MV-4-11 (cell line): ENCODE results near the gene RHOF.

Experiments used
- DNase-seq: peaks from one replicate; lab custom pipeline; 2025; lab: John Stamatoyannopoulos, UW

Gene RHOF, protein sequence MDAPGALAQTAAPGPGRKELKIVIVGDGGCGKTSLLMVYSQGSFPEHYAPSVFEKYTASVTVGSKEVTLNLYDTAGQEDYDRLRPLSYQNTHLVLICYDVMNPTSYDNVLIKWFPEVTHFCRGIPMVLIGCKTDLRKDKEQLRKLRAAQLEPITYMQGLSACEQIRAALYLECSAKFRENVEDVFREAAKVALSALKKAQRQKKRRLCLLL

DNA sequence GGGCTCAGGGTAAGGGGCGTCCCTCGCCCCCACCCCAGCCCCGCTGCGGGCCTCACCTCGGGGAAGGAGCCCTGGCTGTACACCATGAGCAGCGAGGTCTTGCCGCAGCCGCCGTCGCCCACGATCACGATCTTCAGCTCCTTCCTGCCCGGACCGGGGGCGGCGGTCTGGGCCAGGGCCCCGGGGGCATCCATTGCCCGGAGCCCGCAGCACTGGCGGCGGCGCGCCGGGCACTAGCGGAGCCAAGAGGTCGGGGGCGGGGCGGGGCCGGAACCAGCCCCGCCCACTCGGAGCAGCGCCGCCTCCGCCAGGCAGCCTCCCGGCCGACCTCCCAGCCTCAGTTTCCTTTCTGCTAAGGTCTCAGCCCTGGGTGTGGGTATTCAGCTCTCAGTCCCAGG lies at the start of gene RHOF:
Gene RHOF, minus strand, starts transcription at position 249 of the 398 bp plus-strand sequence. Its CDS starts 55 bp downstream, at position 194.
- DNase-seq = peak; percentile 56

DNA sequence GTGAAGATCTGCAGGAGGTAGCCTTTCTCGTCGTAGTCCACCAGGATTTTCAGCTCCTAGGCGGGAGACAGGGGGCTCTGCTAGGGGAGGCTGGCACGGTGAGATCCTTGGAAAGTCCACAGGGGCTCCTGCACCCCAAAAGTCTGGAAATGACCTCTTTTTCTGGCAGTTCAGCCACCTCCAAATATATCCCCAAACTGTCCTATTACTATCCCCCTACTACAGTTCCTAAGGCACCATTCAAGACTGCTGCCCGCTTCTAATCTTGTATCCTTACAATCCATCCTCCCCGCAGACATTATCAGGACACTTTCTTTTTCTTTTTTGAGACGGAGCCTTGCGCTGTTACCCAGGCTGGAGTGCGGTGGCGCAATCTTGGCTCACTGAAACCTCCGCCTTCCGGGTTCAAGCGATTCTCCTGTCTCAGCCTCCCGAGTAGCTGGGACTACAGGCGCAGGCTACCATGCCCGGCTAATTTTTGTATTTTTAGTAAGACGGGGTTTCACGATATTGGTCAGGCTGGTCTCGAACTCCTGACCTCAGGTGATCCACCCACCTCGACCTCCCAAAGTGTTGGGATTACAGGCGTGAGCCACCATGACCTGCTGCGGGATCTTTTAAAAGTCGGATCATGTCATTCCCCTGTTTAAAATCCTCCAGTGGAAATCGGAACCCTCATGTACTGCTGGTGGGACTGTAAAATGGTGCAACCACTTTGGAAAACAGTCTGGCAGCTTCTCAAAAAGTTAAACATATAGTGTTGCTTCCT lies 46.7 kb upstream of the RHOF start:
- DNase-seq = peak; percentile 63

DNA sequence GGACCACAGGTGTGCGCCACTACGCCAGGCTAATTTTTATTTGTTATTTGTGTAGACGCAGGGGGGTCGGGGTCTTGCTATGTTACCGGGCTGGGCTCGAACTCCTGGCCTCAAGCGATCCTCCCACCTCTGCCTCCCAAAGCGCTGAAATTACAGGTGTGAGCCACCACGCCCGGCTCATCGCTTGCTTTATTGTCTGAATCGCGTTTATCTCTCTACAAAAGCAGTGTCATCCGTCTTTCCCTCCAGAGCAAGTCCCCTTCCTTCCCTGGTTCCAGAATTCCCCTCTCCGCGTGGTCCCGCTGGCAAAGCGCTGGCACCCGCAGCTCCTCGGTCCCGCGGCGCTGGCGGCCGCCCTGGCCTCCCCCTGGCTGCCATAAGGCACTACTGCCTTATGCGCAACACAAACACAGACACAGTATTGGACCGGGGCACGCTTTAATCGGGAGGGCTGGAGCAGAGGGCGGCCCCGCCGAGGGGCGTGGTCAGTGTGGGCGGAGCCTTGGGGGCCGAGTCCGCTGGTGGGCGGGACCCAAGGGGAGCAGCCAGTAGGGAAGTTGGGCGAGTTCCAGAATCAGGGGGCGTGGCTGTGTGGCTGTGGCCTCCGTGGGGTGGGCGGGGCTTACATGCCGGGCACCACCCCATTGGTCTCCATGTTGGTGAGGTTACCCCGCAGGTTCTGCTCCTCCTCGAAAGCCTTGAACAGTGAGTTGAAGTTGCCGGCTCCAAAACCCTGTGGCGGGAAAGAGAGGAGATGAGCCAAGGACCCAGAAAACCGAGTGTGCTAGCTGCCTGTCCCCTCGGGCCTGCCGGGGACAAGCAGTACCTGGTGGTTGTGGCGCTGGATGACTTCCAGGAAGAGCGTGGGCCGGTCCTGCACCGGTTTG lies 45.9 kb upstream of the RHOF start:
- DNase-seq = peak; percentile 98

DNA sequence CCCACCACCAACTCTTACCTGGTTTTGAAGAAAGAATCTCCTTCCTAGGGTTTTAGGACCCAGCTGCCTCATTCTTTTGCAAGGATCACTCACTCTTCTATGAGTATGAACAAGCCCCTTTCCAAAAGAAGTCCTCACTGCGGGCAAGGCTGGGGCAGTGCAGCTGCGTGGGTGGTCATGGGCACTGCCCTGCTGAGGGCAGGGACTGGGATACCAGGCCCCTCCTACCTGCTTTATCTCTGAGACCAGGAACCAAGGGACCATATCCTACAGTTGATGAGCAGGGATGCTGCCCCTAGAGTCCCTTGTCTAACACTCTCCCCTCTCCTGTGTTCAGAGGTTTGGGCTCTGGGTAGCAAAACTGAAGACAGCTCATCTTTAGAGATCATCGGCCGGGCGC lies 44.6 kb upstream of the RHOF start:
- DNase-seq = no peak

DNA sequence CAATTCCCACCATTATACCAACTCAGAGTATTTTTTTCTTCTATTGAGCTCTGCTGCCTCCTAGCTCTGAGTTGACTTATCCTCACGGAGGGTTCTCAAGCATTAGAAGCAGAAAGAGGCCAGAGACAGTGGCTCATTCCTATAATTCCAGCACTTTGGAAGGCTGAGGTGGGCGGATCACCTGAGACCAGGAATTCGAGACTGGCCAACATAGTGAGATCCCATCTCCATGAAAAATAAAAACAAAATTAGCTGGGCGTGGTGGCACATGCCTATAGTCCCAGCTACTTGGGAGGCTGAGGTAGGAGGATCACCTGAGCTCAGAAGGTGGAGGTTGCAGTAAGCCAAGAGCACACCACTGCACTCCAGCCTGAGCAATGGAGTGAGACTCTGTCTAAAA lies 44.2 kb upstream of the RHOF start:
- DNase-seq = no peak

DNA sequence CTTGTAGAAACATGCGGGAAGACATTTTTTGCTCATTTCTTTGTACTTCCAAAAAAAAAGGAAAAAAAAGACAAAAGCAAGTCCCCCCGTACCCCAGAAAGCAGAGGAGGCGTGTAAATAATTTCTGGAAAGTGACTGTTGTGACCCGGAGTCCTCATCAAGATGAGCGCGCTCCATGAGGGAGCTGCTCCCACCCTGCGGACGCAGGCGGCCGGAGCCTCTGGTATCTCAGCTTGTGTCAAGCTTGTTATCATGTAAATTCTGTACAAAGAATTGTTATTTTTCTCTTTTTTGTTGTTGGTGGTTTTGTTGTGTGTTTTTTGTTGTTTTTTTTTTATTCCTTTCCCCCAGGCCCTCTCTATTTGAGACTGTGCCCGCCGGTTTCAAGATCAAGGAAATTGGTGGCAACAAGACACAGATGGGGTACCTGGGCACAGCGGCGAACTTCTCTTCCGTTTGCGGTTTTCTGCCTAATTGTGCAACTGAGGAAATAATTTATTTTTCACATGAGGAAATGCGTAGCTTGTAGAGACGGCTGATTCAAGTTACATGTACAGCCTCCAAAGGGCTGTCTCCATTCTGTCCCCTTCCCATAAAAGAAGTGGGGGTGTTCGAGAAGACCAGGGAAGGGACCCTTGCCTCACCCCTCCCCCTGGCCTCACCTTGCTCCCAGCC lies 38.2 kb upstream of the RHOF start:
- DNase-seq = no peak

DNA sequence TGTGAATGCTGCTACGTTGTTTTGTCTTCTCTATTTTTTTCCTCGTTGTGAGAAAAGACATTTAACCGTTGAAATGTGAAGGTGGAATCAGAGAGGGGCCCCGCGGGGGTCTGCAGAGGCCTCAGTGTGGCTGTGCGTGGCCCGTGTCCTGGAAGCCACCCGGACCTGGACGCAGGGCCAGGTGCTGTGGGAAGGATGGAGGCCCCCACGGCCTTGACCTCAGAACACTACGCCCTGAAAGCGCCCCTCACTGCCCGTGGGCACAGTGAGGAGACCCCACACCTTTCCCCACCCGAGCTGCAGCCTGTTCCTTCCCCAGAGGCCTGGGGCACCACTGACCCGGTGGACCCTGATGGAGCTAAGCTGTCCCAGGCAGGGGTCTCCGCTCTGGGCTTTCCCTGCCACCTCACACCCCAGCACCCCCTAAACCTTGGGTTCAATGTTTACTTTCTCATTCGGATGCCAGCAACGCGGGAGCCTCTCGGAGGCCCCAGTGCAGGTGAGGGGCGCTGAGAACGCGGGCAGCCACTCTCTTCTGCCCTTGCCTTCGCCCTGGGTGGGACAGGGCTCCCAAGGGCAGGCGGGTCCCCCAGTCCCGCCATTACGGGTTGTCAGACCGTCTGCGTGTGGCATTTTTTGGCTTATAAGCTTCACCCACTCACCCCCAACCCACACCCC lies 37.2 kb upstream of the RHOF start:
- DNase-seq = no peak

DNA sequence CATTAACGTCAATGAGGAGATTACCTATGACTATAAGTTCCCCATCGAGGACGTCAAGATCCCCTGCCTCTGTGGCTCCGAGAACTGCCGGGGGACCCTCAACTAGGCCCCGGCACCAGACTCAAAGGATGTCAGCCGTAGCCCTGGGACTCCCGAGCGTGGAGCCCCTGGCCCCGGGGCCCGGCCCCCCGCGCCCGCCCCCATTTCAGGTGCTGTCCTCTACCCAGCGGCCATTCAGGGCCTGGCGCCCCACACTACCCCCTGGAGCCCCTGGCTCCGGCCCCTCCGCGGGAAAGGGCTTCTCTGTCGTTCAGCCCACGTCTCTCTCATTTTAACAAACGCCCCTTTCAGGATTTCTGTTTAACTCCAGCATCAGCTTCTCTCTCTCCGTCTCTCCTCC lies 36.6 kb upstream of the RHOF start:
- no peak for DNase-seq

DNA sequence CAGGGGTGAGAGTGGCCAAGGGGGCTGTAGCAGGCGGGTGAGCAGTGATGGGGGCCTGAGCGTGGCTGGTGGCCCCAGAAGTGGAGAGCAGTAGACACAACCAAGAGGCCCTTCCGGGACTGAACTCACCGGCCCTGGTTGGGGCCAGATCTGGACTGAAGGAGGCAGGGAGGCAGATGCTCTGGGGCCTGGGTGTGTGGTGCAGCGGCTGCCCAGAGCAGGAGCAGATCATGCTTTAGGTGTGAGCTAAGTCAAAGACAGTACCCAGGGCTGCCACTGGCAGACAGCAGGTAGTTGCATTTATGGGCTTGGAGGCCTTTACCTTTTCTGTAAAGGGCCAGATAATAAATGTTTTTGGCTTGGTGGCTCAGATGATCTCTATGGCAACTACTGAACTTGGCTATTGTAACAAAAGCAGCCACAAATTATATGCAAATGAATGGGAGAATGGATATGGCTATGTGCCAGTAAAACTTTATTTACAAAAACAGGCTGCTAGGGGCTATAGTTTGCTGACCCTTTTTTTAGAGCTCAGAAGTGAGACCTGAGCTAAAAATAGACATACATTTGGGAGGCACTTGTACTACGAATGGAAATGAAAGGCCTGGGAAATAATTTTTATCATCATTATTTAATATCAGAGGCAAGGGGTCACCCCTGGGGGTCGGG lies 35.9 kb upstream of the RHOF start:
- no peak for DNase-seq

DNA sequence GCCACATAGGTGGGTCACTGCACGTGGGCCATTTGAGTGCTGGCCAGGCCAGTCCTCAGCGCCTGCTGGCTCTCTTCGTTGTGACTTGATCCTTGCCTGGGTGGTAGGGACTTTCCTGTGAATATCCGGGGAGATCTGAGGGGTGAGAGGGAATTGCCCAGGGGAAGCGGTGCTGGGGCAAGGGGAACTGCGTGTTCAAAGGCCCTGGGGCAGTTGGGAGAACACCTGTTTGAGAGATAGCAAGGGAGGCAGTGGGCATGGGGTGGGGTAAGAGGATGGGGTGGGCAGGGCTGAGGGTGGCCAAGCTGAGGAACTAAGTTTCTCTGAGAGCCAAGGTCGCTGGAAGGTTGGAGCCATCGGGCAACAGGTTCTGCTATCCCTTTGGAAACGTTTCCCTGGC lies 35.3 kb upstream of the RHOF start:
- DNase-seq = no peak

DNA sequence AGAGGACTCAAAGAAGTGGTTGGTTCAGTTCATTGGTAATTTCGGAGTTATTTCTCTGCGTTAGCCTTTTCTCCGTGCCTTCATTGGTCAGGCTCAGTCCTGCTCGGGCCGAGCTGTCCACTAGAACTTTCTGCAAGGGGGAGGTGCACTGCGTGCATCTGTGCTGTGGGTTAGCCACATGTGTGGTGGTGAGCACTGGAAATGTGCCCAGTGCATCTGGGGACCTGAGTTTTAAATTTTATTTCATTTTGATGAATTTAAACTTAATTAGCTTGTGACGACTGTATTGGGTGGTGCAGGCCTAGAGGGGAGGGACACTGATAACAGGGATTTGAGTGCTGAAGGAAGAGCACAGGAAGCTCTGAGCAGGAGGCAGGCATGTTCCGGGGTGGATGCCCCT lies 34.8 kb upstream of the RHOF start:
- no peak for DNase-seq

DNA sequence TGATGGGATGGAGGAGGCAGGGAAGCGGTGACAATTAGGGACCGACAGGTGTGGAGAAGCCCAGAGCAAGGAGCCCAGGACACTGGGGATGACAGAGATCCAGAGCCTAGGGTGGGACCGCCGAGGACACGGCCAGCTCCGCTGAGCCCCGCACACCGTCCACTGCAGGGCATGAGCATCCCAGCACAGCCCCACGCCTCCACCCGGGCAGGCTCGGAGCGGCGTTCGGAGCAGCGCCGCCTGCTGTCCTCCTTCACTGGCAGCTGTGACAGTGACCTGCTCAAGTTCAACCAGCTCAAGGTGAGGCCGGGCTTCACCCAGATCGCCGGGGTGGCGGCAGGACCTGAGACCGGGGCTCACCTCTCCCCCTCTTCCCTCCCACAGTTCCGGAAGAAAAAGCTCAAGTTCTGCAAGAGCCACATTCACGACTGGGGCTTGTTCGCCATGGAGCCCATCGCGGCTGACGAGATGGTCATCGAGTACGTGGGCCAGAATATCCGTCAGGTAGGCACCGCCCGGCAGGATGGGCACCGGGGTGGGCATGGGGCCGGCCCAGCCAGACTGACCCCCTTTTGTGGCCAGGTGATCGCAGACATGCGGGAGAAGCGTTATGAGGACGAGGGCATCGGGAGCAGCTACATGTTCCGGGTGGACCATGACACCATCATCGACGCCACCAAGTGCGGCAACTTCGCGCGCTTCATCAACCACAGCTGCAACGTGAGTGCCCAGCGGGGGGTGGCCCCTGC lies 34.0 kb upstream of the RHOF start:
- no peak for DNase-seq

DNA sequence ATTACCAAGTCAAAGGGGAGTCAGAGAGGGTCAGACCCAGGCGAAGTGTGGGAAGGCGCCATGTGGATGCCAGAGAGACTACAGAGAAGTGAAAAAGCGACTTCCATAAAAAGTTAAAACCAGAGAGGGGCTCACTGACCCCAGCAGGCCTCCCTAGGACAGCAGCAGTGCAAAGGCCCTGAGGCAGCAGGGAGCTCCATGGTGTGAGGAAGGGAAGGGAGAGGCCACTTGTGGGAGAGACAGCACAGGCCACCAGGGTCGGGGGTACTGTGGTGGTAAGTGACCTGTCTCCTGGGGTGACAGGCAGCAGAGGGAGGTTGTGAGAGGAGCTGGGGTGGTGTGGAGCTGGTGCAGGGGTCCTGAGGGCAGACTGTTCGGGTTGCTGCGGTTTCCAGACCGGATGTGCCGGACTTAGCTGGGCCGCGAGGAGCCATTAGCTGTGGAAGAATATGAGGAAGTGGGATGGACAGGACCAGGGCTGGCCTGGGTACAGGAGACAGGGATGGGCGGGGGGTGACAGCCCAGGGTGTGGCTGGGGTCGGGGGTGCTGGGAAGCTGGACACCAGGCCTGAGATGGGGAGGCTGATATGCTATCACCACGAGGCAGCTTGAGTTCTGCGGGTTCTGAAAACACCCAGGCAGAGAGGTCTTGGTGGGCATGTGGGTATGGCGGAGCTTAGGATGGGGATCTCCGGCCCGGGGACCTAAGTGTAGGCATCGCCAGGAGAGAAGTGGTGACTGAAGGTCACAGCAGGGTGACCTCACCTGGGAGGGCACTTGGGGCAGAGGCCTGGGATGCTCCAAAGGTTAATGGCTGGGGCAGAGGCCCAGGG lies 33.0 kb upstream of the RHOF start:
- no peak for DNase-seq

DNA sequence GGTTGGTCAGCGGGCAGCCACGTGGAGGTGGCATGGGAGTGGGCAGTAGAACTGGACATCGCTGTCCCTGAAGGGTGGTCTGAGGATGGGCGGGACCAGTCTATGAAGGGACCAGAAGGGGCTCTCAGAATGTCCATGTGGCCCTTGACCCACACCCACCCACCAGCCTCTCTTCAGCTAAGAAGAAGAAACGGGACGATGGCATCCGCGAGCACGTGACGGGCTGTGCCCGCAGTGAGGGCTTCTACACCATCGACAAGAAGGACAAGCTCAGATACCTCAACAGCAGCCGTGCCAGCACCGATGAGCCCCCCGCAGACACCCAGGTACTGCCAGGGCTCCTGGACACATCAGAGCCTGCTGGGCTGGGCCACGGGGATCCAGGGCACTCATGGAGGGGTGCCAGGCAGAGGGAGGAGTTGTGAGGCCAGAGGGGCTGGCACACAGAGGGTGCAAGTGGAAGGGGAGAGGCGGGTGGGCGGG lies 31.6 kb upstream of the RHOF start:
- no peak for DNase-seq

DNA sequence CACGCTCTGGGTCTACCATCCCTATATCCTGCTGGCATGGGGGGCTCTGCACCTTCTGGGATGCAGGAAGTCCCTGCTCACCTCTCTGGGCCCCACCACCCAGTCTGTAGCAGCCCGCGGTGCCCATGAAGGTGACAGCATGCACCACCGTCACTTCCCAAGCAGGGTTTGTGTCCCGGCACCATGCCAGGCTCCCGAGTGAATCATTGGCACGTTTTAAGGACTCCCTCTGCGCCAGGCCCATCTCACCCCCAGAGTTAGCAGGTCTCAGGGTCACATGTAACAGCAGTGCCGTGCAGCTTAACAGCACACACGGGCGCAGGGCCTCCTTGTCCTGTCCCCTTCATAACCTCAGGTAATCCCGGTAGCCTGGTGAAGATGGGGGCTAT lies 30.2 kb upstream of the RHOF start:
- no peak for DNase-seq

DNA sequence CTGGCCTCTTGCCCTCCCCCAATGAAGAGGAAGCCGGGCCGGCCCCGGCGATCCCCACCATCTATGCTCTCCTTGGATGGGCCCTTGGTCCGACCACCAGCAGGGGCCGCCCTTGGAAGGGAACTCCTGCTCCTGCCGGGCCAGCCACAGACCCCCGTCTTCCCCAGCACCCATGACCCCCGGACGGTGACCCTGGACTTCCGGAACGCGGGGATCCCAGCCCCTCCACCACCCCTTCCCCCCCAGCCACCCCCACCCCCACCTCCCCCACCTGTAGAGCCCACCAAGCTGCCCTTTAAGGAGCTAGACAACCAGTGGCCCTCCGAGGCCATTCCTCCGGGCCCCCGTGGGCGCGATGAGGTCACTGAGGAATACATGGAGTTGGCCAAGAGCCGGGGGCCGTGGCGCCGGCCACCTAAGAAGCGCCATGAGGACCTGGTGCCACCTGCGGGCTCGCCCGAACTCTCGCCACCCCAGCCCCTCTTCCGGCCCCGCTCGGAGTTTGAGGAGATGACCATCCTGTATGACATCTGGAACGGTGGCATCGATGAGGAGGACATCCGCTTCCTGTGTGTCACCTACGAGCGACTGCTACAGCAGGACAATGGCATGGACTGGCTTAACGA lies 29.7 kb upstream of the RHOF start:
- no peak for DNase-seq

DNA sequence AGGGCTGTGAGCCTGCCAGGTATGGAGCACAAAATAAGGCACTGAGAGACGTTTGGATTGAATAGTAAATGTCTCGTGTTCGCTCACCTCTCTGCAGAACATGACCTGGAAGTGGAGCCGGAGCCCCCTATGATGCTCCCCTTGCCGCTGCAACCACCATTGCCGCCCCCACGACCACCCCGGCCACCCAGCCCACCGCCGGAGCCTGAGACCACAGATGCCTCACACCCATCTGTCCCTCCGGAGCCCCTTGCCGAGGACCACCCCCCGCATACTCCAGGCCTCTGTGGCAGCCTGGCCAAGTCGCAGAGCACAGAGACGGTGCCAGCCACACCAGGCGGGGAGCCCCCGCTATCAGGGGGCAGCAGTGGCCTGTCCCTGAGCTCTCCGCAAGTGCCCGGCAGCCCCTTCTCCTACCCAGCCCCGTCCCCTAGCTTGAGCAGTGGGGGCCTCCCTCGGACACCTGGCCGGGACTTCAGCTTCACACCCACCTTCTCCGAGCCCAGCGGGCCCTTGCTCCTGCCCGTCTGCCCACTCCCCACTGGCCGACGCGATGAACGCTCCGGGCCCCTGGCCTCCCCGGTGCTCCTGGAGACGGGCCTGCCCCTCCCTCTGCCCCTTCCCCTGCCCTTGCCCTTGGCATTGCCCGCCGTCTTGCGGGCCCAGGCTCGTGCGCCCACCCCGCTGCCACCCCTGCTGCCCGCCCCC lies 29.1 kb upstream of the RHOF start:
- no peak for DNase-seq

DNA sequence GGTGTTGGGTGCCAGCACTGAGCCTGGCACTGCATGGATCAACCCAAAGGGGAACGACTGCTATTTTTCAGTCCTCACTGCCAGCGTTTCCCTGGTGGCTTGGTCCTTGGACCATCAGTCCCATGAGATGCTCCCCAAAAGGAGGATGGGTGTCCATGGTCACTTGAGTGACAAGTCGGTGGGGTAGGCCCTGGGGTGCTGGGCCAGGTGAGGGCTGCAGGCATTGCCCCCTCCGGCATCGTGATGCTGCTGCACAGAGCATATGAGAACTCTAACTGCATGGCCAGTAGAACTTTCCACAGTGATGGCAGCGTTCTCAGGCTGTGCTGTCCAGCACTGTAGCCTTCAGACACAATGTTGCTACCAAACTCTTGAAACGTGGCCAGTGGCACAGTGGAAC lies 26.6 kb upstream of the RHOF start:
- DNase-seq = no peak
